A673 (cell line): ENCODE results near the gene HMCN1. TPM values are rescaled to one million over a fixed set of nuclear protein-coding genes. Genes with fewer than 3 reads are reported as not detected.

Experiments used
- BruUV-seq: library from RNA; stranded (reverse); fragments of 400-500 nt; replicated peaks from 2 replicates; lab custom pipeline; 2021; lab: Mats Ljungman, UMichigan
- CTCF ChIA-PET: fragments of 300-600 bp; sonication (Branson Sonifier 250); formaldehyde crosslinking; loops from one replicate; lab custom pipeline; 2022; ENCODE audit warnings: antibody characterized with exemption; lab: Charles Lee
- POLR2A ChIA-PET: fragments of 300-600 bp; sonication (Branson Sonifier 250); formaldehyde crosslinking; loops from one replicate; lab custom pipeline; 2022; ENCODE audit warnings: antibody characterized with exemption; ENCODE audit not compliant: low non-redundant PET; lab: Charles Lee
- DNase-seq: peaks from one replicate; pipeline ENCODE4 v3.0.0-alpha.2; 2015; ENCODE audit warnings: low spot score
- H3K27ac ChIP-seq: fragments of 200-600 bp; sonication (generic); 2 replicates; pipeline ENCODE4 v1.5.1; 2016; ENCODE audit warnings: mixed run types, low read depth, mild to moderate bottlenecking, mixed read lengths, antibody characterized with exemption, low read length; ENCODE audit not compliant: poor library complexity, severe bottlenecking
- H3K27me3 ChIP-seq: fragments of 200-600 bp; sonication (generic); replicated peaks from 2 replicates; pipeline ENCODE4 v1.6.1; 2017; ENCODE audit warnings: mixed run types, low read depth, mild to moderate bottlenecking, mixed read lengths, antibody characterized with exemption, low read length; ENCODE audit not compliant: insufficient read depth, poor library complexity
- H3K36me3 ChIP-seq: fragments of 200-600 bp; sonication (generic); 2 replicates; pipeline ENCODE4 v1.6.1; 2016; ENCODE audit warnings: mixed run types, mild to moderate bottlenecking, mixed read lengths, antibody characterized with exemption, low read length; ENCODE audit not compliant: insufficient read depth, poor library complexity, severe bottlenecking
- H3K4me1 ChIP-seq: fragments of 200-600 bp; sonication (generic); 2 replicates; pipeline ENCODE4 v1.6.1; 2017; ENCODE audit warnings: mixed run types, mild to moderate bottlenecking, mixed read lengths, antibody characterized with exemption, low read length; ENCODE audit not compliant: insufficient read depth, poor library complexity, severe bottlenecking
- H3K4me3 ChIP-seq: fragments of 200-600 bp; sonication (generic); 2 replicates; pipeline ENCODE4 v1.5.1; 2016; ENCODE audit warnings: low read depth, mixed run types, mild to moderate bottlenecking, mixed read lengths, low read length; ENCODE audit not compliant: poor library complexity, severe bottlenecking
- H3K9me3 ChIP-seq: fragments of 200-600 bp; sonication (generic); 2 replicates; pipeline ENCODE4 v1.6.1; 2016; ENCODE audit warnings: mixed run types, low read depth, mild to moderate bottlenecking, mixed read lengths, antibody characterized with exemption, low read length; ENCODE audit not compliant: poor library complexity, severe bottlenecking
- CTCF ChIP-seq: fragments of 300-800, 200-600 bp; sonication (generic); conservative IDR thresholded peaks from 2 replicates; pipeline ENCODE4 v1.5.1; 2017; ENCODE audit warnings: low read depth, mild to moderate bottlenecking, antibody characterized with exemption, low read length, moderate library complexity, mixed read lengths
- EZH2 ChIP-seq: fragments of 200-600 bp; sonication (generic); IDR thresholded peaks from 2 replicates; pipeline ENCODE4 v1.6.1; 2017; ENCODE audit warnings: borderline replicate concordance, low read depth, mild to moderate bottlenecking, mixed read lengths, antibody characterized with exemption, low read length; ENCODE audit not compliant: poor library complexity, severe bottlenecking
- intact Hi-C: fragments of 100-400 bp; cut with micrococcal nuclease; formaldehyde crosslinking; loops from one replicate; pipeline ENCODE4 v1.10.0; 2022; ENCODE audit not compliant: unreplicated experiment
- total RNA-seq: library from RNA; stranded (reverse); gene quantifications from 2 replicates; pipeline ENCODE4 v1.2.3, GENCODE V29; 2021

HMCN1 gene
- total RNA-seq, 1 experiment from 2014 or later, result 134 TPM

- BruUV-seq, result no TSS peak
- ChIA-PET POLR2A (interaction anchor here (0.6 kb wide), 5 partner anchors 41 to 927 kb away, joined by 3 to 4 read pairs (median 3); no protein-coding TSS in a partner anchor), CTCF (interaction anchor here (0.5 to 2.2 kb wide), 12 partner anchors 8 to 654 kb away, joined by 3 to 10 read pairs (median 4); partner anchors contain the start of genes HMCN1 and TPR)
- no peaks in the 10 kb centered on the region for H3K36me3 ChIP-seq
- no peaks in the 10 kb centered on the region for H3K27me3 ChIP-seq
- H3K27ac ChIP-seq, result peak overlapping the region; percentile 100
- peak; percentile 81 for TF ChIP-seq CTCF
- no peak for TF ChIP-seq EZH2
- no peak overlapping the region for H3K4me3 ChIP-seq
- peak; percentile 88 for DNase-seq
- no peaks in the 10 kb centered on the region for H3K9me3 ChIP-seq
- H3K4me1 ChIP-seq, result peaks cover 64% of the 10 kb centered on the region
- intact Hi-C loops, result loop anchor here (1.0 kb wide), 1 partner anchor 492 kb away; no protein-coding TSS in a partner anchor
Observed at GRCh38 chr1:185720633-185721272, 13.4 kb upstream of the HMCN1 start.

DNA sequence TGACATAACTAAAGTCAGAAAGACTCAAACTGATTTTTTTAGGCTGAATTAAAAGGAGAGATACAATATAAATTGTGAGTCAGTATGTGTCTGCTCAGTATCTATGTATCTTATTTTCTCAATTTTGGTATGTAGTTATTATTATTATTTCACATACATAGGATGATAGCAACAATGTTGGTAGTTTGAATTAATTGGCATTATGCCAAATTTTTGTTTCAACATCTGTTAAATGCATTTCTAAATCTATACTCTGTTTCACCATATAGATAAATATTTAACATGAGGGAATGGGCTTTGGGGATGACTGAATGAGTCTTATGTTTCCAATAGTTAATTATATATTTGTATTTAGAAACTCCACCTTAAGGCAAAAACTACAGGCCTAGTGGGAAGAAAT is 12.6 kb upstream of the HMCN1 start:
- Histone ChIP-seq H3K9me3 (no peaks in the 10 kb centered on the region), H3K36me3 (no peaks in the 10 kb centered on the region), H3K27ac (peak overlapping the region; percentile 100), H3K4me3 (no peak overlapping the region), H3K4me1 (peaks cover 60% of the 10 kb centered on the region), H3K27me3 (no peaks in the 10 kb centered on the region)
- no TSS peak for BruUV-seq
- TF ChIP-seq CTCF, result no peak
- TF ChIP-seq EZH2, result no peak
- DNase-seq, result no peak
- intact Hi-C loops, result no loop called here
- ChIA-PET POLR2A (no interaction called here), CTCF (interaction anchor here (2.2 kb wide), 1 partner anchor 13 kb away, joined by 10 read pairs; the partner anchor contains the start of gene HMCN1)

- Histone ChIP-seq H3K4me1 (peaks cover 55% of the 10 kb centered on the region), H3K36me3 (no peaks in the 10 kb centered on the region), H3K4me3 (no peak overlapping the region), H3K27ac (peak overlapping the region; percentile 100), H3K9me3 (no peaks in the 10 kb centered on the region), H3K27me3 (no peaks in the 10 kb centered on the region)
- ChIA-PET CTCF (no interaction called here), POLR2A (no interaction called here)
- TF ChIP-seq EZH2, result no peak
- no peak for TF ChIP-seq CTCF
- DNase-seq, result no peak
- no TSS peak for BruUV-seq
- intact Hi-C loops, result no loop called here
Observed at GRCh38 chr1:185722098-185722497, 12.1 kb upstream of the HMCN1 start.
